DOHH2 (cell line): ENCODE data around the gene RBMY1E.
"Not testable (repeated sequence)": the region's sequence is repeated elsewhere in the genome, so short reads cannot be mapped to it uniquely, and the experiment has no call there.

Experiments
- H3F3A ChIP-seq: fragments of 200-600 bp; sonication (generic), shearing (Covaris generic); 2 replicates; pipeline ENCODE4 v1.6.0; 2016; ENCODE audit warnings: antibody characterized with exemption, mild to moderate bottlenecking; ENCODE audit not compliant: control insufficient read depth, insufficient read depth
- H3K27ac ChIP-seq: fragments of 200-600 bp; sonication (generic); 2 replicates; pipeline ENCODE4 v1.5.1; 2014; ENCODE audit warnings: low read depth, mild to moderate bottlenecking, low read length, moderate library complexity
- H3K27me3 ChIP-seq: fragments of 200-600 bp; sonication (generic); 2 replicates; pipeline ENCODE4 v1.6.1; 2014; ENCODE audit warnings: mild to moderate bottlenecking, low read length, mixed read lengths; ENCODE audit not compliant: control insufficient read depth
- H3K36me3 ChIP-seq: fragments of 200-600 bp; sonication (generic); 2 replicates; pipeline ENCODE4 v1.6.1; 2014; ENCODE audit warnings: mild to moderate bottlenecking, low read length, moderate library complexity, mixed read lengths; ENCODE audit not compliant: control insufficient read depth
- H3K4me1 ChIP-seq: fragments of 200-600 bp; sonication (generic); 2 replicates; pipeline ENCODE4 v1.6.1; 2014; ENCODE audit warnings: mild to moderate bottlenecking, low read length, mixed read lengths; ENCODE audit not compliant: control insufficient read depth
- H3K4me2 ChIP-seq: fragments of 200-600 bp; sonication (generic); 2 replicates; pipeline ENCODE4 v1.6.0; 2014; ENCODE audit warnings: mild to moderate bottlenecking, low read length, moderate library complexity
- H3K4me3 ChIP-seq: fragments of 200-600 bp; sonication (generic); 2 replicates; pipeline ENCODE4 v1.5.1; 2014; ENCODE audit warnings: mild to moderate bottlenecking, low read length, mixed read lengths
- H3K79me2 ChIP-seq: fragments of 200-600 bp; sonication (generic); 2 replicates; pipeline ENCODE4 v1.6.1; 2014; ENCODE audit warnings: mild to moderate bottlenecking, low read length, mixed read lengths; ENCODE audit not compliant: control insufficient read depth
- H3K9me2 ChIP-seq: fragments of 200-600 bp; sonication (generic); replicated peaks from 2 replicates; pipeline ENCODE4 v1.6.1; 2014; ENCODE audit warnings: mild to moderate bottlenecking, low read length, mixed read lengths; ENCODE audit not compliant: control insufficient read depth
- H3K9me3 ChIP-seq: fragments of 200-600 bp; sonication (generic); 2 replicates; pipeline ENCODE4 v1.6.1; 2014; ENCODE audit warnings: antibody characterized with exemption, low read length, mixed read lengths; ENCODE audit not compliant: control insufficient read depth, insufficient read depth
- H4K20me1 ChIP-seq: fragments of 200-600 bp; sonication (generic); 2 replicates; pipeline ENCODE4 v1.6.0; 2014; ENCODE audit warnings: low read depth, mild to moderate bottlenecking, antibody characterized with exemption, low read length, moderate library complexity; ENCODE audit not compliant: control insufficient read depth, insufficient read depth

Gene RBMY1E

DNA sequence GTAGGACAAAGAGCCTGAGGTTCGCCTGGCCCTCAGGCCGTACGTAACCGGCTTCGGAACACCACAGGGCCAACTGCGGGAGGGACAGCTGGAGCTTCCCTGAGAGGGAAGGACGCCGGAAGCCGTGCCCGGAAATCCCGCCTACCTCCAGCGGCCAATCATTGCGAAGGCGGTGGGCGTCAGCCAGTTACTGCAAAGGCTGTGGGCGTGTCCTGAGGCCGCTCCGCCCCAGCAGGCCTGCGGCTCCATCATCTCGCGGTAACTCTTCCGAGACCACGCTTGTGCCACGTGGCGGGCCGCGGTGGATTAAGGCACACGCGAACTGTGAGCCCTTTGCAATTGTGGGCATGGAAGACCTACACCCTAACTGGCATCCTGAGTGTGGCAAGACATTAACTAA lies at the start of gene RBMY1E:
Gene RBMY1E, minus strand, starts transcription at position 101 of the 400 bp plus-strand sequence. CDS start 1,978 bp downstream, outside the sequence.
- H3K27ac ChIP-seq, H3K9me3 ChIP-seq, H4K20me1 ChIP-seq, H3K9me2 ChIP-seq, H3K36me3 ChIP-seq, H3F3A ChIP-seq, H3K79me2 ChIP-seq, H3K4me2 ChIP-seq, H3K27me3 ChIP-seq, H3K4me3 ChIP-seq, H3K4me1 ChIP-seq: not testable (repeated sequence)

DNA sequence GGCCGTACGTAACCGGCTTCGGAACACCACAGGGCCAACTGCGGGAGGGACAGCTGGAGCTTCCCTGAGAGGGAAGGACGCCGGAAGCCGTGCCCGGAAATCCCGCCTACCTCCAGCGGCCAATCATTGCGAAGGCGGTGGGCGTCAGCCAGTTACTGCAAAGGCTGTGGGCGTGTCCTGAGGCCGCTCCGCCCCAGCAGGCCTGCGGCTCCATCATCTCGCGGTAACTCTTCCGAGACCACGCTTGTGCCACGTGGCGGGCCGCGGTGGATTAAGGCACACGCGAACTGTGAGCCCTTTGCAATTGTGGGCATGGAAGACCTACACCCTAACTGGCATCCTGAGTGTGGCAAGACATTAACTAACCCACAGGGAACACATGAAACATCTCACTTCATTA lies 23.4 kb downstream of the RBMY1E start, which contains the start of gene RBMY1D:
Gene RBMY1D, minus strand, starts transcription at position 101 of the 400 bp plus-strand sequence. CDS start 2,013 bp downstream, outside the sequence.
- H3K79me2 ChIP-seq, H3K27ac ChIP-seq, H3F3A ChIP-seq, H4K20me1 ChIP-seq, H3K36me3 ChIP-seq, H3K4me3 ChIP-seq, H3K9me3 ChIP-seq, H3K4me2 ChIP-seq, H3K27me3 ChIP-seq, H3K4me1 ChIP-seq, H3K9me2 ChIP-seq: not testable (repeated sequence)

DNA sequence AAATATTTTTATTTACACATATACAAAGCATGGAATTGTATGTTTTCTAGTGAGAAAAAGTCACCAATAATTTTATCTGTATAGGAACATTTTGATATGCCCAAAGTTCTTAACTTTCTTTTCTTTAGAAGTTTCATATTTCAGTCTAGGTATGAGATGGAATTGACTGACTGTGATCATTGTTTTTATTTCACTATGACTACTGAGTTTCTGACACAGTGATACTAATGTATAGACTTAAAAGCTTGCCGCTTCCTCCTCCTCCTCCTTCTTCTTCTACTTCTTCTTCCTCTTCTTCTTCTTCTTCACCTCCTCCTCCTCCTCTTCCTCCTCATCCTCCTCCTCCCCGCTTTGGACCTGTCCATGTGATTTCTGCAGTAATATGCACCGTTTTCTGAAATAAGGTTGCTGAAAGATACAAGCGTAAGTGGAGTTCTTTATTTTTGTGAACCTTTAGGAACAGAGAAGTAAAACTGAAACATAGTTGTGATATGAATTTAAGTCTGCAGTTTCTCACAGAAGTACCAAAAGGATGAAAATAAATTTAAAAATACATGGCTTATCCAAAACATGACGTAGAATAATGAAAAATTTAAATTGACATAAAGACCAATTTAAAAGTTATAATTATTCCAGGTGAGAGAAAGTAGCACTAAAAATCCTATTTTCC lies 48.3 kb downstream of the RBMY1E start:
- not testable (repeated sequence) for H3K4me2 ChIP-seq, H3K4me3 ChIP-seq

More for the DNA sequence above, 48.3 kb downstream of the RBMY1E start:
- not testable (repeated sequence) for H3K4me1 ChIP-seq, H4K20me1 ChIP-seq, H3K27me3 ChIP-seq, H3K79me2 ChIP-seq, H3K27ac ChIP-seq, H3K36me3 ChIP-seq, H3K9me3 ChIP-seq, H3F3A ChIP-seq, H3K9me2 ChIP-seq
